MCF 10A (cell line): ENCODE results near the gene MAU2. TPM values are rescaled to one million over a fixed set of nuclear protein-coding genes. Genes with fewer than 3 reads are reported as not detected.

Source experiments
- BruUV-seq: library from RNA; stranded (reverse); fragments of 400-500 nt; replicated peaks from 2 replicates; lab custom pipeline; 2021; lab: Mats Ljungman, UMichigan
- CTCF ChIA-PET: fragments of 300-600 bp; sonication (Branson Sonifier 250); formaldehyde crosslinking; extraction: SDS; loops from one replicate; lab custom pipeline; 2021; ENCODE audit warnings: antibody characterized with exemption, inconsistent platforms; lab: Yijun Ruan, JAX
- POLR2A ChIA-PET: fragments of 300-600, 350-650 bp; sonication (Branson Sonifier 250); formaldehyde crosslinking; extraction: SDS; loops from one replicate; lab custom pipeline; 2020; ENCODE audit warnings: antibody characterized with exemption, inconsistent platforms; lab: Yijun Ruan, JAX
- DNase-seq: peaks from one replicate; pipeline ENCODE4 v3.0.0-alpha.2; 2018; ENCODE audit not compliant: unreplicated experiment
- H3K27ac Mint-ChIP-seq: one replicate; pipeline ENCODE4 v1.8.0; 2022; ENCODE audit warnings: mild to moderate bottlenecking, low read depth, mixed read lengths; ENCODE audit not compliant: unreplicated experiment
- H3K27me3 Mint-ChIP-seq: one replicate; pipeline ENCODE4 v1.8.0; 2022; ENCODE audit warnings: mixed read lengths; ENCODE audit not compliant: insufficient read depth, unreplicated experiment
- H3K36me3 Mint-ChIP-seq: one replicate; pipeline ENCODE4 v1.8.0; 2022; ENCODE audit warnings: mild to moderate bottlenecking, moderate library complexity, mixed read lengths; ENCODE audit not compliant: insufficient read depth, unreplicated experiment
- H3K4me1 Mint-ChIP-seq: one replicate; pipeline ENCODE4 v1.8.0; 2022; ENCODE audit warnings: mixed read lengths; ENCODE audit not compliant: insufficient read depth, unreplicated experiment
- H3K4me3 Mint-ChIP-seq: one replicate; pipeline ENCODE4 v1.8.0; 2022; ENCODE audit warnings: mild to moderate bottlenecking, moderate library complexity, mixed read lengths; ENCODE audit not compliant: unreplicated experiment
- H3K9me3 Mint-ChIP-seq: one replicate; pipeline ENCODE4 v1.8.0; 2022; ENCODE audit warnings: mixed read lengths; ENCODE audit not compliant: unreplicated experiment
- intact Hi-C: fragments of 100-400 bp; cut with micrococcal nuclease; formaldehyde crosslinking; loops from 2 replicates; pipeline ENCODE4 v1.14.1; 2022
- total RNA-seq: library from RNA; stranded (reverse); gene quantifications from 2 replicates; pipeline ENCODE4 v1.2.3, GENCODE V29; 2022
- TF ChIP-seq, protein P1 (sequence below): fragments of 200-600 bp; IDR thresholded peaks from one replicate; pipeline ENCODE4 v1.8.0; 2022; ENCODE audit warnings: antibody characterized with exemption, mild to moderate bottlenecking; ENCODE audit not compliant: unreplicated experiment

The MAU2 gene
- total RNA-seq, 1 experiment from 2014 or later: 50.1 TPM

DNA sequence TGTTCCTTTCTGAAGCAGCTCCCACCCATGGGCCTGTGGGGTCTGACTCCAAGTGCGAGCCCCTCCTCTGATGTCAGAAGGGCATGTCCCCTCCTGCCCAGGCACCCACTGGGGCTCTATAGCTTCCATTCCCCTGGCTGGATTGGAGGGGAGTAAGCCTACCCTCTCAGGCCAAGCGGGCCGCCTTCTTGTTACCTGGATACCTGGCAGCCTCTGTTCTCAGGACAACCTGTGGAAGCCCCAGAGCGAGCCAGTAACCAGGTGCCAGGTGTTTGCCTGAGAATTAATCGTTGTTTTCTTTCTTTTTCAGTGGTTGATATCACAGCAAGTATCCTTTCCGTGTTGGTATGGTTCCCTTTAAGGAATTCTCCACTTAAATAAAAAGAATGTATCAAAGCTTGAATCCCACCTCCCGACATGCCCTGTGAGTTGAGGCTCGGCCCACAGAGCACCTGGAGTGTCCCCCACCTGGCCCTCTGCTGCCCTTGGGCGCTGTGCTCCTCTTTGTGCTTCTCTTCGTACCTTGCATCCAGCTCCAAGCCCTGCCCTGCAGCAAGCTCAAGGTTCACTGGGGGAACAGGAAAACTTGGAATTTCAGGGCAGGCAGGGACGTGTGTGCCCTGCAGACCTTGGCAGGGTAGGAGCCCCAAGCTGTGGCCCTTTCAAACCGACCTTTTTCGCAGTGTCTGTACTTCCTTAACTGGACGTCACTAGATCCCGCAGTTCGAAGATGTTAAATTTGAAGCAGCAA lies 15.0 kb downstream of the MAU2 start:
- BruUV-seq: no TSS peak
- ChIA-PET CTCF (interaction anchor here (0.6 to 3.0 kb wide), 2 partner anchors 7 to 309 kb away, joined by 3 to 20 read pairs; no protein-coding TSS in a partner anchor), POLR2A (no interaction called here)
- Mint-ChIP-seq H3K27me3 (no peaks in the 10 kb centered on the region), H3K4me3 (no peak overlapping the region), H3K27ac (no peak overlapping the region), H3K4me1 (no peaks in the 10 kb centered on the region), H3K9me3 (no peaks in the 10 kb centered on the region), H3K36me3 (peaks cover 64% of the 10 kb centered on the region)
- intact Hi-C loops: no loop called here
- TF ChIP-seq, protein P1, sequence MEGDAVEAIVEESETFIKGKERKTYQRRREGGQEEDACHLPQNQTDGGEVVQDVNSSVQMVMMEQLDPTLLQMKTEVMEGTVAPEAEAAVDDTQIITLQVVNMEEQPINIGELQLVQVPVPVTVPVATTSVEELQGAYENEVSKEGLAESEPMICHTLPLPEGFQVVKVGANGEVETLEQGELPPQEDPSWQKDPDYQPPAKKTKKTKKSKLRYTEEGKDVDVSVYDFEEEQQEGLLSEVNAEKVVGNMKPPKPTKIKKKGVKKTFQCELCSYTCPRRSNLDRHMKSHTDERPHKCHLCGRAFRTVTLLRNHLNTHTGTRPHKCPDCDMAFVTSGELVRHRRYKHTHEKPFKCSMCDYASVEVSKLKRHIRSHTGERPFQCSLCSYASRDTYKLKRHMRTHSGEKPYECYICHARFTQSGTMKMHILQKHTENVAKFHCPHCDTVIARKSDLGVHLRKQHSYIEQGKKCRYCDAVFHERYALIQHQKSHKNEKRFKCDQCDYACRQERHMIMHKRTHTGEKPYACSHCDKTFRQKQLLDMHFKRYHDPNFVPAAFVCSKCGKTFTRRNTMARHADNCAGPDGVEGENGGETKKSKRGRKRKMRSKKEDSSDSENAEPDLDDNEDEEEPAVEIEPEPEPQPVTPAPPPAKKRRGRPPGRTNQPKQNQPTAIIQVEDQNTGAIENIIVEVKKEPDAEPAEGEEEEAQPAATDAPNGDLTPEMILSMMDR: no peak
- DNase-seq: no peak

DNA sequence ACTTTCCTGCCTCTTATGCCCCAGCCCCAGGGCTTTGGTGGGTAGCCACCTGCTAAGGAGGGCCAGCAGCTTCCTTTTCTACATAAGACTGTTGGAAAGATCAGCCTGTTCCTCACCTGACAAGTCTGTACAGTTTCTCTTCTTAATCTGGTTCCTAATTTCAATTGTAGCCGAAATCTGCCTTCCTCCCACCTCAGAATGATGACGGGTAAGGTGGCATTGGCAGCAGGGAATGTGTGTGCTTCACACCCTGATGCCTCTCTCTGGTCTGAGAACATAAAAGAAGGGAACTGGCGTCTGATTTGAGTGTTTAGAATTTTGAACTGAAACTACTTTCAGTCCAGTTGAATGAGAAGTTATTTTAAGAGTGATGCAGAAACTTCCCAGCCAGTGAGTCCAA lies 16.0 kb downstream of the MAU2 start:
- Mint-ChIP-seq H3K4me1 (no peaks in the 10 kb centered on the region), H3K4me3 (no peak overlapping the region), H3K36me3 (peaks cover 62% of the 10 kb centered on the region), H3K27me3 (no peaks in the 10 kb centered on the region), H3K9me3 (no peaks in the 10 kb centered on the region), H3K27ac (no peak overlapping the region)
- POLR2A ChIA-PET: no interaction called here
- intact Hi-C loops: no loop called here
- CTCF ChIA-PET: interaction anchor here (0.7 kb wide), 1 partner anchor 42 kb away, joined by 3 read pairs; no protein-coding TSS in a partner anchor
- TF ChIP-seq, protein P1: no peak
- BruUV-seq: no TSS peak
- no peak for DNase-seq

DNA sequence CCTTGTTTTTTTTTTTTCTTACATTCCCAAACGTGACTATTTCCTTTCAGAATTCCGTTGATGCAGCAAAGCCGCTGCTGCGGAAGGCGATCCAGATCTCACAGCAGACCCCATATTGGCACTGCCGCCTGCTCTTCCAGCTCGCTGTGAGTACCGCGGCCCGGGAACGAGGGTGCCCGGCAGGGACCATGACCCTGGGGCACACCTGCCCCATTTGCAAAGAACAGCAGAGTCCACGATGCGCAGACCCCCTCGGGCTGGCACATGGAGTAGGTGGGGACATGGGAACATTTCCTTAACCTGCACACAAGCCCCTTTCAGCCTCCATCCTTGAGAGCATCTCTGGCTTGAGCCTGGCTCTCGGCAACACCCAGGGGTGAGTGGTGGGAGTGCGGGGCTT lies 16.5 kb downstream of the MAU2 start:
- BruUV-seq: no TSS peak
- H3K27ac Mint-ChIP-seq: no peak overlapping the region
- ChIA-PET CTCF (interaction anchor here (0.7 kb wide), 1 partner anchor 41 kb away, joined by 3 read pairs; no protein-coding TSS in a partner anchor), POLR2A (interaction anchor here (1.4 kb wide), 1 partner anchor 15 kb away, joined by 4 read pairs; no protein-coding TSS in a partner anchor)
- DNase-seq: no peak
- H3K9me3 Mint-ChIP-seq: no peaks in the 10 kb centered on the region
- no peak overlapping the region for H3K4me3 Mint-ChIP-seq
- no peaks in the 10 kb centered on the region for H3K4me1 Mint-ChIP-seq
- peaks cover 61% of the 10 kb centered on the region for H3K36me3 Mint-ChIP-seq
- intact Hi-C loops: no loop called here
- H3K27me3 Mint-ChIP-seq: no peaks in the 10 kb centered on the region
- TF ChIP-seq, protein P1: no peak

DNA sequence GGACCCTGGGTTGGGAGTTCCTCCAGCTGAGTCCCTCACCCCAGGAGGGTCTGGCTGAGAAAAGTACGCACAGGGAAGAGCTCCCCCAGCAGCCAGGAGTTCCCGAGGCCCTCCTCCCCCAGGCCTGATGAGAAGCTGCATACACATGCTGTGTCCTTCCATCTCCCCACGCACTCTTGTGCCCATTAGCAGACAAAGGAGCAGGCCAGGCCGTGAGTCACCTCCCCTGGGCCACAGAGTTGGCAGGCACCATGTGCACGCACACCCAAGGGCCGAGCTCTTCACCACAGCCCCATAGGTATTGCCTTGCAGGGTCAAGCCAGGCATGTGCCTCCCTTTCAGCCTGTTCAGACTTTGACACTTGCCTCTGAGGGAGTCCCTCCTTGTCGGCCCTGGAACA lies 17.5 kb downstream of the MAU2 start:
- TF ChIP-seq, protein P1: no peak
- no peaks in the 10 kb centered on the region for H3K9me3 Mint-ChIP-seq
- peak; percentile 72 for DNase-seq
- H3K36me3 Mint-ChIP-seq: peaks cover 65% of the 10 kb centered on the region
- CTCF ChIA-PET: interaction anchor here (0.8 to 1.3 kb wide), 3 partner anchors 9 to 22 kb away, joined by 3 to 5 read pairs (median 5); no protein-coding TSS in a partner anchor
- POLR2A ChIA-PET: interaction anchor here (0.6 to 1.4 kb wide), 3 partner anchors 15 to 47 kb away, joined by 3 to 4 read pairs (median 4); no protein-coding TSS in a partner anchor
- H3K27ac Mint-ChIP-seq: no peak overlapping the region
- intact Hi-C loops: no loop called here
- no TSS peak for BruUV-seq
- no peak overlapping the region for H3K4me3 Mint-ChIP-seq
- no peaks in the 10 kb centered on the region for H3K4me1 Mint-ChIP-seq
- no peaks in the 10 kb centered on the region for H3K27me3 Mint-ChIP-seq
